T-cell (primary cell): ENCODE results near the gene NTNG2. TPM values are rescaled to one million over a fixed set of nuclear protein-coding genes. Genes with fewer than 3 reads are reported as not detected.

Source experiments
- ATAC-seq, 4 experiments: fragments of 200-7000 bp in 3 of 4; fragments of 150-1000 bp in 1 of 4; cut with Tn5 transposase; replicated peaks in 1 of 4; 1 replicate in 3 of 4; 2 replicates in 1 of 4; pipeline ENCODE4 v1.10.0; 2021; ENCODE audit warnings: moderate library complexity in 3 of 4, mild to moderate bottlenecking in 2 of 4, moderate number of reproducible peaks in 1 of 4
- CTCF ChIA-PET, 2 donors: fragments of 300-600 bp; sonication (Branson Sonifier 250); formaldehyde crosslinking; loops; one replicate each; lab custom pipeline; 2022; ENCODE audit warnings: antibody characterized with exemption in 2 of 2; lab: Charles Lee
- POLR2A ChIA-PET, 2 donors: fragments of 300-600 bp; sonication (Branson Sonifier 250); formaldehyde crosslinking; loops; one replicate each; lab custom pipeline; 2022; ENCODE audit warnings: antibody characterized with exemption in 2 of 2; lab: Charles Lee
- DNase-seq, 35 experiments: peaks; one replicate each; pipeline versions ENCODE4 v3.0.0 to v3.0.0-alpha.2; 2013 to 2023
- H3K27ac ChIP-seq: one replicate; pipeline ENCODE4 v1.5.1; 2013; ENCODE audit warnings: low read length
- H3K27me3 ChIP-seq, 2 experiments: replicated peaks in 1 of 2; 1 replicate in 1 of 2; 2 replicates in 1 of 2; pipeline versions ENCODE4 v1.6.1 to v1.7.0; 2013; ENCODE audit warnings: low read length in 1 of 2, mixed read lengths in 1 of 2; ENCODE audit not compliant: control insufficient read depth in 2 of 2, insufficient read depth in 2 of 2; ENCODE audit errors: extremely low read depth in 1 of 2
- H3K36me3 ChIP-seq, 2 donors: 1 replicate in 1 of 2; 2 replicates in 1 of 2; pipeline versions ENCODE4 v1.6.1 to v1.7.0; 2013; ENCODE audit warnings: low read length in 1 of 2; ENCODE audit not compliant: control insufficient read depth in 2 of 2, insufficient read depth in 1 of 2; ENCODE audit errors: extremely low read depth in 1 of 2
- H3K4me1 ChIP-seq, 2 experiments: 1 replicate in 1 of 2; 2 replicates in 1 of 2; pipeline versions ENCODE4 v1.6.1 to v1.7.0; 2013; ENCODE audit warnings: low read length in 2 of 2, mixed read lengths in 1 of 2; ENCODE audit not compliant: insufficient read depth in 2 of 2, control insufficient read depth in 1 of 2; ENCODE audit errors: extremely low read depth in 1 of 2
- H3K4me3 ChIP-seq, 2 donors: 1 replicate in 1 of 2; 2 replicates in 1 of 2; pipeline versions ENCODE4 v1.5.1 to v1.7.0; 2013; ENCODE audit warnings: mild to moderate bottlenecking in 2 of 2, low read length in 1 of 2, moderate library complexity in 1 of 2; ENCODE audit not compliant: control insufficient read depth in 1 of 2; ENCODE audit errors: extremely low read depth in 1 of 2
- H3K9me3 ChIP-seq: 2 replicates; pipeline ENCODE4 v1.7.0; 2013
- H3K27ac Mint-ChIP-seq, 2 donors: one replicate each; pipeline ENCODE4 v1.8.0; 2020 to 2021; ENCODE audit warnings: mild to moderate bottlenecking in 2 of 2, mixed read lengths in 2 of 2
- H3K27me3 Mint-ChIP-seq, 2 donors: one replicate each; pipeline ENCODE4 v1.8.0; 2021 to 2022; ENCODE audit warnings: mixed read lengths in 2 of 2
- H3K36me3 Mint-ChIP-seq: one replicate; pipeline ENCODE4 v1.8.0; 2021; ENCODE audit warnings: mixed read lengths
- H3K4me1 Mint-ChIP-seq, 3 donors: one replicate each; pipeline ENCODE4 v1.8.0; 2020 to 2022; ENCODE audit warnings: mixed read lengths in 3 of 3, mild to moderate bottlenecking in 1 of 3
- H3K4me3 Mint-ChIP-seq, 3 donors: one replicate each; pipeline ENCODE4 v1.8.0; 2020 to 2022; ENCODE audit warnings: mild to moderate bottlenecking in 3 of 3, mixed read lengths in 3 of 3, moderate library complexity in 3 of 3
- H3K9me3 Mint-ChIP-seq, 3 donors: one replicate each; pipeline ENCODE4 v1.8.0; 2020 to 2022; ENCODE audit warnings: mixed read lengths in 3 of 3
- WGBS: methylation state at CpG from one replicate; pipeline ENCODE4 v1.1.5; 2013; ENCODE audit warnings: missing lambda C conversion rate; ENCODE audit not compliant: insufficient coverage; 5-methylcytosine and 5-hydroxymethylcytosine counted together
- total RNA-seq, 35 experiments: library from RNA in 6 of 35; stranded (reverse) in 6 of 35; fragments of 120-200 nt in 1 of 35; gene quantifications; one replicate each; pipeline versions ENCODE4 v1.2.1 to v1.2.4 and lab custom pipeline; 2013 to 2026

NTNG2 gene
- total RNA-seq, 5 donors from 2014 or later (not counting 1 experiment from before 2014, with no cell fraction given): 4.8 to 14.1 (median 7.8) TPM

DNA sequence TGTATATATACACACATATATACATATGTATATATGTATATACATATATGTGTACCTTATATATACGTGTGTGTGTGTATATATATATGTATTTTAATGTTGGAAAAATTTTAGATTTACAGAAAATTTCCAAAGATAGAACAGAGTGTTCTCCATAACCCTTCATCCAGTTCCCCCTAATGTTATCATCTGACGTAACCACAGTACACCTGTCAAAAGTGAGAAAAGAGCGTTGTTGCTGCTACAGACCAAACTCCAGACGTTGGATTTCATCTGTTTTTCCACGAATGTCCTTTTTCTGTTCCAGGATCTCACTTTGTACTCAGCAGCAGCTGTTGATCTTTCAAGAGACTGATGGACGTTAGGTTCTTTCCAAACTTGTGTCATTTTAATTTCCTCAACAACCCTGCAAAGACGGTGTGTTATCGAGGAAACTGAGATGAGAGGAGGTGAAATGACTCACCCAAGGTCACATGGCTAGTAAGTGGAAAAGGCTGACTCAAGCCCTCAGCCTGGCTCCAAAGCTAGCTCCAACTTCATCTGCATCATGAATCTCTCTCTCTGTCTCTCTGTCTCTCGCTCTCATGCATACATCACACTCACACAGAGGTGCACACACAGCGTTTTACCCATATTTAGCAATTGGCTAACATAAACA lies 17.0 kb upstream of the NTNG2 start:
- ChIA-PET POLR2A (interaction anchor here in 1 of 2 donors (0.6 kb wide), 1 partner anchor 69 kb away, joined by 3 read pairs; no protein-coding TSS in a partner anchor), CTCF (no interaction called here)
- no peak for ATAC-seq
- 56% methylated on average over 6 of the region's 10 CpGs for WGBS
- Mint-ChIP-seq H3K36me3 (no peaks in the 10 kb centered on the region), H3K9me3 (no peaks in the 10 kb centered on the region), H3K27me3 (peaks cover 68 to 79% of the 10 kb centered on the region in 2 donors), H3K4me1 (peaks cover 9 to 12% (median 11%) of the 10 kb centered on the region in 3 donors), H3K27ac (no peak overlapping the region), H3K4me3 (no peak overlapping the region)
- H3K27ac ChIP-seq: no peak overlapping the region
- no peak for DNase-seq
- H3K27me3 ChIP-seq: peaks cover 7 to 69% of the 10 kb centered on the region in 2 experiments
- no peaks in the 10 kb centered on the region for H3K36me3 ChIP-seq
- peaks cover 0 to 18% of the 10 kb centered on the region in 2 experiments for H3K4me1 ChIP-seq
- H3K9me3 ChIP-seq: no peaks in the 10 kb centered on the region
- H3K4me3 ChIP-seq: no peak overlapping the region

DNA sequence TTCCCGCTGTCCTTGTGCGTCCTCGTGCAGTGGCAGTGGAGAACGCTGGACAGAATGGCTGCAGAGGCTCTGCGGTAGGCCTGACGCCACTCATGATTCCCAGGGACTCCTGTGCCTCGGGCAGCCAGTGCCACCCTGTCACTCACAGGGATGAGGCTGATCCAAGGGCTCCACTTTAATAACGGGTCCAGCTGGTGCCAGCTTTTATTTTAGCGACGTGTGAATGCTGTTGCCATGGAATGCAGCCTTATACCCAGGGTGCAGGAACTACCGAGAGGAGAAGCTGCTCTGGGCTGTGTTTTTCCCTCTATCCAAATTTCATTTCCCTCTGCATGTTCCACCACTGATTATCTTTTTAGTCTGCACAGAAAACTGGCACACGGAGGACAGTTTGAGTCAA lies 15.8 kb upstream of the NTNG2 start:
- whole genome bisulfite sequencing: 94% methylated on average over 12 of the region's 12 CpGs
- ATAC-seq (no peak), DNase-seq (no peak)
- peaks cover 9 to 12% (median 11%) of the 10 kb centered on the region in 3 donors for H3K4me1 Mint-ChIP-seq
- H3K4me1 ChIP-seq: peaks cover 0 to 18% of the 10 kb centered on the region in 2 experiments
- no peaks in the 10 kb centered on the region for H3K36me3 ChIP-seq
- peaks cover 3 to 68% of the 10 kb centered on the region in 2 experiments for H3K27me3 ChIP-seq
- CTCF ChIA-PET: no interaction called here
- peaks cover 65 to 75% of the 10 kb centered on the region in 2 donors for H3K27me3 Mint-ChIP-seq
- H3K27ac Mint-ChIP-seq: no peak overlapping the region
- POLR2A ChIA-PET: no interaction called here
- no peak overlapping the region for H3K27ac ChIP-seq
- no peaks in the 10 kb centered on the region for H3K9me3 ChIP-seq
- no peak overlapping the region for H3K4me3 Mint-ChIP-seq
- H3K36me3 Mint-ChIP-seq: no peaks in the 10 kb centered on the region
- H3K9me3 Mint-ChIP-seq: no peaks in the 10 kb centered on the region
- no peak overlapping the region for H3K4me3 ChIP-seq

DNA sequence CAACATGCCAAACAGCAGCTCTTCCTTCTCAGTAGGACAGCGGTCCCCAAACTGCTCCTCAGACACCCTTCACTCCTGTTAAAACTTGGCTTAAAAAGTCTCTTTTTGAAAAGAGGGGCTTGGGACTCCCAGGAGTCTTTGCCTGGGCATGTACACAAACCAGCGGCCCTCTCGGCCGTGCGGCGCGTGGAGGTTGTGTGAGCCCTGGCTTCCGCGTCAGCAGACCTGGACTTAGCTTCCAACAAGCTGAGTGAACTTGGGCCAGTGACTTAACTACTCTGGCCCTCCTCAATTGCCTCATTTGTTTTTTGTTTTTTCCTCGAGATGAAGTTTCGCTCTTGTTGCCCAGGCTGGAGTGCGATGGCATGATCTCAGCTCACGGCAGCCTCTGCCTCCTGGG lies 15.3 kb upstream of the NTNG2 start:
- peaks cover 3 to 67% of the 10 kb centered on the region in 2 experiments for H3K27me3 ChIP-seq
- H3K36me3 ChIP-seq: no peaks in the 10 kb centered on the region
- DNase-seq (no peak), ATAC-seq (no peak)
- Mint-ChIP-seq H3K27me3 (peaks cover 66 to 73% of the 10 kb centered on the region in 2 donors), H3K36me3 (no peaks in the 10 kb centered on the region), H3K4me1 (peaks cover 5 to 7% (median 6%) of the 10 kb centered on the region in 3 donors), H3K4me3 (no peak overlapping the region), H3K27ac (no peak overlapping the region), H3K9me3 (no peaks in the 10 kb centered on the region)
- H3K4me1 ChIP-seq: peaks cover 0 to 13% of the 10 kb centered on the region in 2 experiments
- 86% methylated on average over 12 of the region's 13 CpGs for WGBS
- ChIA-PET CTCF (no interaction called here), POLR2A (no interaction called here)
- H3K27ac ChIP-seq: no peak overlapping the region
- H3K9me3 ChIP-seq: no peaks in the 10 kb centered on the region
- no peak overlapping the region for H3K4me3 ChIP-seq

DNA sequence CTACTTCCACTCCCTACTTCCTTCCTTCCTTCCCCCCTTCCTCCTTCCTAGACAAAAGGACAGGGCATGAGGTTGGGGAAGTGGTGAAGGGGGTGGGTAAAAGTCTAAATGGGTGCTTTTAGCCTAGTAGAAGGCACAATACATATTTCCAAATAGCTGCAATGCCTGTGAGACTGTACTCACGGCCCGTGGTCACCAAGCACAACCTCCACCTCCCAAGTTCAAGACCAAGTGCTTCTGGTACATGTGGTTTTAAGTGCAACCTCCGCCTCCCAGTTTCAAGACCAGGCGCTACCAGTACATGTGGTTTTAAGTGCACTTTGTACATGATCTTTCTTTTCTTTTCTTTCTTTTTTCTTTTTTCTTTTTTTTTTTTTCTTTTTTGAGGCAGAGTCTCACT lies 14.5 kb upstream of the NTNG2 start:
- no peak for ATAC-seq
- Mint-ChIP-seq H3K4me1 (no peaks in the 10 kb centered on the region), H3K9me3 (no peaks in the 10 kb centered on the region), H3K27me3 (peaks cover 63 to 71% of the 10 kb centered on the region in 2 donors), H3K4me3 (no peak overlapping the region), H3K27ac (no peak overlapping the region), H3K36me3 (no peaks in the 10 kb centered on the region)
- WGBS: 8% methylated on average over 4 of the region's 4 CpGs
- no peaks in the 10 kb centered on the region for H3K9me3 ChIP-seq
- no peak overlapping the region for H3K27ac ChIP-seq
- ChIA-PET POLR2A (no interaction called here), CTCF (no interaction called here)
- no peak overlapping the region for H3K4me3 ChIP-seq
- H3K27me3 ChIP-seq: peaks cover 3 to 67% of the 10 kb centered on the region in 2 experiments
- peak in 1 of 35 experiments; percentile 20 for DNase-seq
- no peaks in the 10 kb centered on the region for H3K36me3 ChIP-seq
- peaks cover 0 to 9% of the 10 kb centered on the region in 2 experiments for H3K4me1 ChIP-seq

DNA sequence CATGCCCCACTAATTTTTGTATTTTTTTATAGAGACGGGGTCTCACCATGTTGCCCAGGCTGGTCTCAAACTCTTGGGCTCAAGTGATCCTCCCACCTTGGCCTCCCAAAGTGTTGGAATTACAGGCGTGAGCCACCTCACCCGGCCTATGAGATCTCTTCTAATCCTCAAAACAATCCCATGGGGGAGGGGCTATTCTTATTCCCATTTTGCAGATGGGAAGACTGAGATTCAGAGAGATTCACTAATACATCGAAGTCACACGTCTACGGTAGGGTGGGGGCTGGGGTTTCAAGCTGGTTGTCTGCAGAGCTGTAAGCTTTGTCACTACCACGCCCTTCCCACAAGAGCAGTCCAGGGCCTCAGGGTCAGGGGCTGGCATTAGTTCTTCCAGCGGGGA lies 14.0 kb upstream of the NTNG2 start:
- no peak for DNase-seq
- H3K4me1 Mint-ChIP-seq: no peaks in the 10 kb centered on the region
- Histone ChIP-seq H3K4me1 (peaks cover 0 to 9% of the 10 kb centered on the region in 2 experiments), H3K9me3 (no peaks in the 10 kb centered on the region), H3K27ac (no peak overlapping the region), H3K27me3 (peaks cover 3 to 71% of the 10 kb centered on the region in 2 experiments), H3K36me3 (no peaks in the 10 kb centered on the region), H3K4me3 (no peak overlapping the region)
- whole genome bisulfite sequencing: 100% methylated on average over 2 of the region's 8 CpGs
- H3K27ac Mint-ChIP-seq: no peak overlapping the region
- no peak for ATAC-seq
- H3K36me3 Mint-ChIP-seq: no peaks in the 10 kb centered on the region
- no peaks in the 10 kb centered on the region for H3K9me3 Mint-ChIP-seq
- ChIA-PET CTCF (no interaction called here), POLR2A (no interaction called here)
- peaks cover 66 to 70% of the 10 kb centered on the region in 2 donors for H3K27me3 Mint-ChIP-seq
- no peak overlapping the region for H3K4me3 Mint-ChIP-seq

DNA sequence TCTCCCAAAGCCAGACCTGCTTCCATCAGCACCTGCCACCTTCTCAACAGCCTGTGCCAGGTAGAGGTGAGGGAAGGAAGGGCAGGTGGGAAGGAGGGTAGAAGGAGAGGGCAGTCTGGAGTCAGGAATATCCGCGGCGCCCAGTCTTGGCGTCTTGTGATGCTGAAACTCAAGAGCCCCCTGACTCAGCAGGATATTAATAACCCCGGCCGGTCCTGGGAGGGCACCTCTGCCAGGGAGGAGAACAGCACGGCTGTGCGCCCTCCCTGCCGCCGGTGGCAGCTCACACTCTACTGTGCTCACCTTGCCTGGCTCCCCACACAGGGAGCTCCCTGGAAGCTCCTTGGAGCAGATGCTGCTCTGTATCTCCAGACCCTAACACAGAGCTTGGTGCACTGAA lies 11.6 kb upstream of the NTNG2 start:
- Histone ChIP-seq H3K27ac (no peak overlapping the region), H3K9me3 (no peaks in the 10 kb centered on the region), H3K36me3 (no peaks in the 10 kb centered on the region), H3K27me3 (peaks cover 0 to 77% of the 10 kb centered on the region in 2 experiments), H3K4me1 (peaks cover 0 to 9% of the 10 kb centered on the region in 2 experiments), H3K4me3 (no peak overlapping the region)
- Mint-ChIP-seq H3K36me3 (no peaks in the 10 kb centered on the region), H3K4me3 (no peak overlapping the region), H3K9me3 (no peaks in the 10 kb centered on the region), H3K27ac (no peak overlapping the region), H3K4me1 (no peaks in the 10 kb centered on the region), H3K27me3 (peaks cover 51 to 68% of the 10 kb centered on the region in 2 donors)
- CTCF ChIA-PET: no interaction called here
- DNase-seq: no peak
- no peak for ATAC-seq
- WGBS: 65% methylated on average over 10 of the region's 10 CpGs
- POLR2A ChIA-PET: no interaction called here
